Prostate gland (tissue), 2 donors: Measurements from ENCODE around the gene S100A2.

Source experiments
- CTCF ChIP-seq, 4 experiments: fragments of 200-600 bp in 2 of 4; fragments of 450-650 bp in 2 of 4; sonication (generic) in 2 of 4; IDR thresholded peaks; 1 replicate in 3 of 4; 2 replicates in 1 of 4; pipeline ENCODE4 v1.5.1; 2016 to 2019; ENCODE audit warnings: antibody characterized with exemption in 4 of 4, mild to moderate bottlenecking in 2 of 4, moderate library complexity in 2 of 4
- POLR2A ChIP-seq: fragments of 450-650 bp; IDR thresholded peaks from one replicate; pipeline ENCODE4 v1.6.1; 2016; ENCODE audit warnings: antibody characterized with exemption, mild to moderate bottlenecking
- POLR2AphosphoS5 ChIP-seq: sonication (generic); formaldehyde crosslinking; IDR thresholded peaks from one replicate; pipeline ENCODE4 v1.6.1; 2017; ENCODE audit warnings: antibody characterized with exemption

- no peak for TF ChIP-seq CTCF (IDR thresholded peaks at IDR 0.05)
- TF ChIP-seq POLR2AphosphoS5, result no peak
- TF ChIP-seq POLR2A, result no peak
Measured at GRCh38 chr1:153569465-153569864, 3.8 kb upstream of the S100A2 start.
